ENCODE measurements around the gene KLRC3.
A peak's percentile ranks its signal among the peaks of the same experiment; 100 is the strongest.
"Not testable (repeated sequence)": the region's sequence is repeated elsewhere in the genome, so short reads cannot be mapped to it uniquely, and the experiment has no call there.

Gene KLRC3

GRCh38 chr12:10368206-10369171, 51.9 kb downstream of the KLRC3 start:
- DNase-seq = no peak

GRCh38 chr12:10367714-10368113, 52.7 kb downstream of the KLRC3 start:
- not testable (repeated sequence) for DNase-seq

GRCh38 chr12:10366875-10367274, 53.5 kb downstream of the KLRC3 start:
- DNase-seq = no peak

GRCh38 chr12:10365696-10366405, 54.5 kb downstream of the KLRC3 start:
- no peak for DNase-seq

- DNase-seq = peak; percentile 40
Measured at GRCh38 chr12:10364815-10365622, 55.4 kb downstream of the KLRC3 start.

GRCh38 chr12:10363914-10364814, 56.2 kb downstream of the KLRC3 start:
- no peak for DNase-seq

- no peak for DNase-seq
Measured at GRCh38 chr12:10363658-10363913, 56.8 kb downstream of the KLRC3 start.

GRCh38 chr12:10362828-10363657, 57.4 kb downstream of the KLRC3 start:
- no peak for DNase-seq

GRCh38 chr12:10362325-10362724, 58.1 kb downstream of the KLRC3 start:
- no peak for DNase-seq

All from T1000 (cell line).